MCF 10A (cell line): ENCODE results near the gene APOA4. TPM values are rescaled to one million over a fixed set of nuclear protein-coding genes. Genes with fewer than 3 reads are reported as not detected.

Experiments used
- BruUV-seq: library from RNA; stranded (reverse); fragments of 400-500 nt; replicated peaks from 2 replicates; lab custom pipeline; 2021; lab: Mats Ljungman, UMichigan
- CTCF ChIA-PET: fragments of 300-600 bp; sonication (Branson Sonifier 250); formaldehyde crosslinking; extraction: SDS; loops from one replicate; lab custom pipeline; 2021; ENCODE audit warnings: antibody characterized with exemption, inconsistent platforms; lab: Yijun Ruan, JAX
- POLR2A ChIA-PET: fragments of 300-600, 350-650 bp; sonication (Branson Sonifier 250); formaldehyde crosslinking; extraction: SDS; loops from one replicate; lab custom pipeline; 2020; ENCODE audit warnings: antibody characterized with exemption, inconsistent platforms; lab: Yijun Ruan, JAX
- DNase-seq: peaks from one replicate; pipeline ENCODE4 v3.0.0-alpha.2; 2018; ENCODE audit not compliant: unreplicated experiment
- H3K27ac Mint-ChIP-seq: one replicate; pipeline ENCODE4 v1.8.0; 2022; ENCODE audit warnings: mild to moderate bottlenecking, low read depth, mixed read lengths; ENCODE audit not compliant: unreplicated experiment
- H3K27me3 Mint-ChIP-seq: one replicate; pipeline ENCODE4 v1.8.0; 2022; ENCODE audit warnings: mixed read lengths; ENCODE audit not compliant: insufficient read depth, unreplicated experiment
- H3K36me3 Mint-ChIP-seq: one replicate; pipeline ENCODE4 v1.8.0; 2022; ENCODE audit warnings: mild to moderate bottlenecking, moderate library complexity, mixed read lengths; ENCODE audit not compliant: insufficient read depth, unreplicated experiment
- H3K4me1 Mint-ChIP-seq: one replicate; pipeline ENCODE4 v1.8.0; 2022; ENCODE audit warnings: mixed read lengths; ENCODE audit not compliant: insufficient read depth, unreplicated experiment
- H3K4me3 Mint-ChIP-seq: one replicate; pipeline ENCODE4 v1.8.0; 2022; ENCODE audit warnings: mild to moderate bottlenecking, moderate library complexity, mixed read lengths; ENCODE audit not compliant: unreplicated experiment
- H3K9me3 Mint-ChIP-seq: one replicate; pipeline ENCODE4 v1.8.0; 2022; ENCODE audit warnings: mixed read lengths; ENCODE audit not compliant: unreplicated experiment
- CTCF ChIP-seq: fragments of 200-600 bp; IDR thresholded peaks from one replicate; pipeline ENCODE4 v1.8.0; 2022; ENCODE audit warnings: antibody characterized with exemption, mild to moderate bottlenecking; ENCODE audit not compliant: unreplicated experiment
- intact Hi-C: fragments of 100-400 bp; cut with micrococcal nuclease; formaldehyde crosslinking; loops from 2 replicates; pipeline ENCODE4 v1.14.1; 2022
- total RNA-seq: library from RNA; stranded (reverse); gene quantifications from 2 replicates; pipeline ENCODE4 v1.2.3, GENCODE V29; 2022

The APOA4 gene
- total RNA-seq, 1 experiment from 2014 or later: not detected

GRCh38 chr11:116844722-116845121 is 21.6 kb upstream of the APOA4 start:
- H3K4me3 Mint-ChIP-seq: no peak overlapping the region
- H3K27ac Mint-ChIP-seq: no peak overlapping the region
- no peaks in the 10 kb centered on the region for H3K4me1 Mint-ChIP-seq
- peaks cover 53% of the 10 kb centered on the region for H3K36me3 Mint-ChIP-seq
- DNase-seq: no peak
- BruUV-seq: no TSS peak
- CTCF ChIA-PET: interaction anchor here (0.9 kb wide), 1 partner anchor 8 kb away, joined by 3 read pairs; no protein-coding TSS in a partner anchor
- POLR2A ChIA-PET: no interaction called here
- no peaks in the 10 kb centered on the region for H3K9me3 Mint-ChIP-seq
- no peak for TF ChIP-seq CTCF
- H3K27me3 Mint-ChIP-seq: no peaks in the 10 kb centered on the region
- intact Hi-C loops: no loop called here

GRCh38 chr11:116843661-116844060 is 20.6 kb upstream of the APOA4 start:
- intact Hi-C loops: no loop called here
- no peak overlapping the region for H3K27ac Mint-ChIP-seq
- BruUV-seq: no TSS peak

GRCh38 chr11:116842909-116843308 is 19.8 kb upstream of the APOA4 start:
- intact Hi-C loops: no loop called here
- BruUV-seq: no TSS peak
- TF ChIP-seq CTCF: no peak
- H3K4me3 Mint-ChIP-seq: no peak overlapping the region
- no peak overlapping the region for H3K27ac Mint-ChIP-seq
- H3K27me3 Mint-ChIP-seq: no peaks in the 10 kb centered on the region
- peaks cover 38% of the 10 kb centered on the region for H3K36me3 Mint-ChIP-seq
- no peaks in the 10 kb centered on the region for H3K4me1 Mint-ChIP-seq
- no peak for DNase-seq
- ChIA-PET POLR2A (interaction anchor here (0.6 kb wide), 1 partner anchor 168 kb away, joined by 4 read pairs; no protein-coding TSS in a partner anchor), CTCF (interaction anchor here (0.5 to 1.2 kb wide), 3 partner anchors 52 to 502 kb away, joined by 3 to 4 read pairs (median 3); no protein-coding TSS in a partner anchor)
- no peaks in the 10 kb centered on the region for H3K9me3 Mint-ChIP-seq

More at GRCh38 chr11:116843661-116844060, 20.6 kb upstream of the APOA4 start:
- no peaks in the 10 kb centered on the region for H3K9me3 Mint-ChIP-seq
- no peaks in the 10 kb centered on the region for H3K4me1 Mint-ChIP-seq
- DNase-seq: no peak
- H3K27me3 Mint-ChIP-seq: no peaks in the 10 kb centered on the region
- no peak for TF ChIP-seq CTCF
- POLR2A ChIA-PET: interaction anchor here (0.6 to 0.7 kb wide), 2 partner anchors 56 to 254 kb away, joined by 3 read pairs; partner anchors contain the start of gene ZPR1
- CTCF ChIA-PET: interaction anchor here (0.5 kb wide), 1 partner anchor 52 kb away, joined by 3 read pairs; no protein-coding TSS in a partner anchor
- peaks cover 43% of the 10 kb centered on the region for H3K36me3 Mint-ChIP-seq
- no peak overlapping the region for H3K4me3 Mint-ChIP-seq

GRCh38 chr11:116842117-116842516 is 19.0 kb upstream of the APOA4 start:
- H3K4me1 Mint-ChIP-seq: no peaks in the 10 kb centered on the region
- H3K27ac Mint-ChIP-seq: no peak overlapping the region
- intact Hi-C loops: no loop called here
- no peaks in the 10 kb centered on the region for H3K9me3 Mint-ChIP-seq
- no peak for TF ChIP-seq CTCF
- peaks cover 31% of the 10 kb centered on the region for H3K36me3 Mint-ChIP-seq
- H3K27me3 Mint-ChIP-seq: no peaks in the 10 kb centered on the region
- no peak for DNase-seq
- CTCF ChIA-PET: interaction anchor here (1.1 to 1.2 kb wide), 2 partner anchors 12 to 503 kb away, joined by 4 read pairs; no protein-coding TSS in a partner anchor
- no peak overlapping the region for H3K4me3 Mint-ChIP-seq
- no TSS peak for BruUV-seq
- POLR2A ChIA-PET: interaction anchor here (0.6 kb wide), 1 partner anchor 1833 kb away, joined by 3 read pairs; no protein-coding TSS in a partner anchor
